Adipocyte (in vitro differentiated cells): ENCODE data around the gene CD22.

ENCODE experiments used
- DNase-seq: peaks from one replicate; pipeline ENCODE4 v3.0.0-alpha.2; 2015; ENCODE audit warnings: low read depth
- H3K27me3 ChIP-seq: replicated peaks from 2 replicates; pipeline ENCODE4 v1.7.0; 2013; ENCODE audit warnings: mild to moderate bottlenecking, low read length, moderate library complexity; ENCODE audit not compliant: control insufficient read depth, insufficient read depth
- H3K36me3 ChIP-seq: 2 replicates; pipeline ENCODE4 v1.7.0; 2013; ENCODE audit warnings: low read length, mild to moderate bottlenecking, moderate library complexity; ENCODE audit not compliant: control insufficient read depth, insufficient read depth, severe bottlenecking
- H3K4me1 ChIP-seq: 2 replicates; pipeline ENCODE4 v1.7.0; 2013; ENCODE audit warnings: mild to moderate bottlenecking, low read length, moderate library complexity; ENCODE audit not compliant: control insufficient read depth, insufficient read depth
- H3K4me3 ChIP-seq: 2 replicates; pipeline ENCODE4 v1.7.0; 2013; ENCODE audit warnings: mild to moderate bottlenecking, low read length, moderate library complexity
- H3K9ac ChIP-seq: 2 replicates; pipeline ENCODE4 v1.7.0; 2013; ENCODE audit warnings: mild to moderate bottlenecking, low read length, moderate library complexity
- H3K9me3 ChIP-seq: 2 replicates; pipeline ENCODE4 v1.7.0; 2013; ENCODE audit warnings: mild to moderate bottlenecking, low read length, moderate library complexity; ENCODE audit not compliant: control insufficient read depth

Gene CD22

GRCh38 chr19:35381318-35381717 is 52.3 kb downstream of the CD22 start:
- Histone ChIP-seq H3K27me3 (peaks cover 27% of the 10 kb centered on the region), H3K9ac (no peak overlapping the region), H3K4me1 (peaks cover 2% of the 10 kb centered on the region), H3K4me3 (no peak overlapping the region), H3K36me3 (no peaks in the 10 kb centered on the region), H3K9me3 (peaks cover 8% of the 10 kb centered on the region)
- no peak for DNase-seq

DNA sequence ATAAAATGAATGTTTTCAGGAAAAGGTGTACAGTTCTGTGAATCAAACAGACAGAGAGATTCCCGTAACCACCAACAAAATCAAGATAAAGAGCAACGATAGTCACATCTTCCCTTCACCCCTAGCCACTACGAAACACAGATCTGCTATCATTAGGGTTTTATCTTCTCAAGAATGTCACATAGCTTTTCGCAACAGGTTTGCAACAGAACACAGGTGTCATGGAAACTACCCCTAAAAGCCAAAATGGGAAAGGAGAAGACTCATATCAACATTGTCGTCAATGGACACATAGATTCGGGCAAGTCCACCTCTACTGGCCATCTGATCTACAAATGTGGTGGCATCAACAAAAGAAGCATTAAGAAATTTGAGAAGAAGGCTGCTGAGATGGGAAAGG is 52.9 kb downstream of the CD22 start:
- H3K36me3 ChIP-seq, result no peaks in the 10 kb centered on the region
- H3K4me3 ChIP-seq, result no peak overlapping the region
- H3K9ac ChIP-seq, result no peak overlapping the region
- peaks cover 27% of the 10 kb centered on the region for H3K27me3 ChIP-seq
- peaks cover 11% of the 10 kb centered on the region for H3K9me3 ChIP-seq
- DNase-seq, result no peak
- H3K4me1 ChIP-seq, result peaks cover 2% of the 10 kb centered on the region

DNA sequence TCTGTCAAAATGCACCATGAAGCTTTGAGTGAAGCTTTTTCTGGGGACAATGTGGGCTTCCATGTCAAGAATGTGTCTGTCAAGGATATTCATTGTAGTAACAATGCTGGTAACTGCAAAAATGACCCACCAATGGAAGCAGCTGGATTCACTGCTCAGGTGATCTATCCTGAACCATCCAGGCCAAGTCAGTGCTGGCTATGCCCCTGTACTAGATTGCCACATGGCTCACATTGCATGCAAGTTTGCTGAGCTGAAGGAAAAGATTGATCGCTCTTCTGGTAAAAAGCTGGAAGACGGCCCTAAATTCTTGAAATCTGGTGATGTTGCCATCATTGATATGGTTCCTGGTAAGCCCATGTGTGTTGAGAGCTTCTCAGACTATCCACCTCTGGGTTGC is 54.5 kb downstream of the CD22 start:
- Histone ChIP-seq H3K36me3 (no peaks in the 10 kb centered on the region), H3K9me3 (peaks cover 8% of the 10 kb centered on the region), H3K4me3 (no peak overlapping the region), H3K9ac (no peak overlapping the region), H3K27me3 (peaks cover 25% of the 10 kb centered on the region), H3K4me1 (peaks cover 4% of the 10 kb centered on the region)
- no peak for DNase-seq

DNA sequence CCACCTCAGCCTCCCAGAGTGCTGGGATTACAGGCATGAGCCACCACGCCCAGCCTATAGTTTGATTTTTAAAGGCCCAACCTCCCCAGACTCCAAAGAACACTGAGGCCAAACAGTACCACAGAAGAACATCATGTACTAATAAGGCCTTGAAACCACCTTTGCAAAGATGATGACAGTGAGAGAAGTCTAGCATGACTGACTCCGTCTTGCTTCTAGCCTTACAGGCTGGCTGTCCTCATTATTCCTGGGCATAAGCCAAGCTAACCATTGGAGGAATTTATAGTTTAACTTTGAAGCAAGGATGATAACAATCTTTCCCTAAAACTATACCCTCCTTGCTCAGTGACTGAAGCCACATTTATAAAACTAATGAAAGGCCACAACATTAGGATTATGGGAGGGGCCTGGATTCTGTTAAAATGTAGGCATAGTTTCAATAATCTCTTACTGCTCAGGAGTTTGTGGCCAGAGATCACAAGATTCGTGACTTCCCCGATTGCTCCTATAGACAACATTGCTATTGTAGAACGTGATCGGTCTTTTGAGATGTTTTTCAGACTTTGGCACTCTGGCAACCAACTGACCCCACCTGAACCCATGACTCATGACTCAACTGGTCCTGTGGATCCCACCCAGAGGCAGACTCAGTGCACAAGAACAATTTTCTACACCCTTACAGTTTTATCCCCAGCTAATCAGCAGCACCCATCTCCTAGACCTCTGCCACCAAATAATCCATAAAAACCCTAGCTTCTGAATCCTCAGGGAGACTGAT is 59.5 kb downstream of the CD22 start:
- no peak overlapping the region for H3K4me3 ChIP-seq
- peaks cover 5% of the 10 kb centered on the region for H3K9me3 ChIP-seq
- peaks cover 6% of the 10 kb centered on the region for H3K27me3 ChIP-seq
- H3K9ac ChIP-seq, result no peak overlapping the region
- no peaks in the 10 kb centered on the region for H3K36me3 ChIP-seq
- no peak for DNase-seq
- peaks cover 12% of the 10 kb centered on the region for H3K4me1 ChIP-seq

- H3K36me3 ChIP-seq, result no peaks in the 10 kb centered on the region
- peaks cover 12% of the 10 kb centered on the region for H3K4me1 ChIP-seq
- H3K9ac ChIP-seq, result no peak overlapping the region
- H3K9me3 ChIP-seq, result peaks cover 5% of the 10 kb centered on the region
- DNase-seq, result no peak
- H3K4me3 ChIP-seq, result no peak overlapping the region
- peaks cover 8% of the 10 kb centered on the region for H3K27me3 ChIP-seq
Measured at GRCh38 chr19:35389192-35389861, 60.3 kb downstream of the CD22 start.

DNA sequence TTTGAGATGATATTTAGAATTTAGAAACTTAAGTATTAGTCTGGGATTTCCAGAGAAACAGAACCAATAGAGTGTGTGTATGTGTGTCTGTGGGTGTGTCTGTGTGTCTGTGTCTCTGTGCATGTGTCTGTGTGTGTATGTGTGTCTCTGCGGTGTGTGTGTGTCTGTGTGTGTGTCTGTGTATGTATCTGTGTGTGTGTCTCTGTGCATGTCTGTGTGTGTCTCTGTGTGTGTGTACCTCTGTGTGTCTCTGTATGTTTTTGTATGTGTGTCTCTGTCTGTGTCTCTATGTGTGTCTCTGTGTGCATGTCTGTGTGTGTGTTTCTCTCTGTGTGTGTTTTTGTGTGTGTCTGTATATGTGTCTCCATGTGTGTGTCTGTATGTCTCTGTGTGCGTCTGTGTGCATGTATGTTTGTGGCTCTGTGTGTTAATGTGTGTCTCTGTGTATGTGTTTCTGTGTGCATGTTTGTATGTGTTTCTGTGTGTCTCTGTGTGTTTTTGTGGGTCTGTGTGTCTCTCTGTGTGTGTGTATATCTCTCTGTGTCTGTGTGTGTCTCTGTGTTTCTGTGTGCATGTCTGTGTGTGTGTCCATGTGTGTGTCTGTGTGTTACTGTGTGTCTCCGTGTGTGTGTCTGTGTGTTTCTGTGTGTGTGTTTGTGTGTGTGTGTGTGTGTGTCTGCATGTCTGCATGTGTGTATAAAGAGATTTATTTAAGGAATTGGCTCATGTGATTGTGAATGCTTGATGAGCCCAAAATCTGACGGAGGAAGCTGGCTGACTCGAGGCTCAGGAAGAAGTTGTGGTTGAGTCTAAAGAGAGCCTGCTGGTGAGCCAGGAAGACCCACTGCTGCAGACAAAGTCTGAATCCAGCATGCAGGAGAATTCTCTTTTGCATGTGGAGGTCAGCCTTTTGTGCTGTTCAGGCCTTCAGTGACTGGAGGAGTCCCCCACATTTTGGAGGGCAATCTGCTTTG is 64.0 kb downstream of the CD22 start:
- Histone ChIP-seq H3K27me3 (peaks cover 8% of the 10 kb centered on the region), H3K4me3 (no peak overlapping the region), H3K9ac (no peak overlapping the region), H3K36me3 (no peaks in the 10 kb centered on the region), H3K4me1 (peaks cover 12% of the 10 kb centered on the region), H3K9me3 (no peaks in the 10 kb centered on the region)
- DNase-seq, result no peak

DNA sequence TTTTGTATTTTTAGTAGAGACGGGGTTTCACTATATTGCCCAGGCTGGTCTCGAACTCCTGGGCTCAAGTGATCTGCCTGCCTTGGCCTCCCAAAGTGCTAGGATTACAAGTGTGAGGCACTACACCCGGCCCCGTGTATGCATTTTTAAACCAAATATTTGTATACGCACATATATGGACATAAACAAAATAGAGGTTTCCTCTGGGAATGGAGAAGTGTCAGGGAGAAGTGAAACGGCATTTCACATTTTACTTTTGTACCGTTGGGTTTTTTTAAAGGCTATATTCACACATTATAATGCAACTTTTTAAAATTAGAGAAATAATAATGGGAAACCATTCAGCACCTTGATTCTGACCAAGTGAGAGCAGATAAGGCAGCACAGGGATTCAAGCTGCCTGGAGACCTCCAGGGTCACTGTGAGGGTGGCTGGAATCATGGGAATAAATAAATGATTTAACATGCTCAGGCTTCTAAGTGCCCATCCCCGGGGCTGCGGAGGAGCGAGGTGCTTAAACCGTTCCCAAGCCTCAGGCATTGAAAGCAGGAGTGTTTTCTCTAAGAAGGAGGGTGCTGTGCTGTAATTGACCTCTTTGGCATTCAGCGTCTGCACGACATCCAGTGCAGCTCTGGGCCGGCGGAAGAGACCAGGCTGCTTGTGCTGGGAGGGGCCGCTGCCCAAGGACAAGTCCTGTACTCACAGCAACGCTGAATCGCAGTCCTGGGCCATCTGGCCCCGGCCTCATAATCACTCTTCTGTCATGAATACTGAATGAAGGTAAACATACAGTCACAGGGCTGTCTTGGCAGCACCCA is 66.6 kb downstream of the CD22 start:
- peaks cover 13% of the 10 kb centered on the region for H3K27me3 ChIP-seq
- H3K4me1 ChIP-seq, result no peaks in the 10 kb centered on the region
- no peaks in the 10 kb centered on the region for H3K9me3 ChIP-seq
- H3K9ac ChIP-seq, result no peak overlapping the region
- DNase-seq, result peak; percentile 28
- H3K4me3 ChIP-seq, result no peak overlapping the region
- H3K36me3 ChIP-seq, result no peaks in the 10 kb centered on the region

GRCh38 chr19:35396240-35396885 is 67.4 kb downstream of the CD22 start:
- no peaks in the 10 kb centered on the region for H3K4me1 ChIP-seq
- H3K36me3 ChIP-seq, result no peaks in the 10 kb centered on the region
- H3K4me3 ChIP-seq, result no peak overlapping the region
- DNase-seq, result no peak
- no peak overlapping the region for H3K9ac ChIP-seq
- peaks cover 13% of the 10 kb centered on the region for H3K27me3 ChIP-seq
- H3K9me3 ChIP-seq, result no peaks in the 10 kb centered on the region
